Epithelial cell of proximal tubule (primary cell): Measurements from ENCODE around the gene FAM120A. TPM values are rescaled to one million over a fixed set of nuclear protein-coding genes. Genes with fewer than 3 reads are reported as not detected.

Experiments used
- DNase-seq: peaks from one replicate; pipeline ENCODE4 v3.0.0-alpha.2; 2011; ENCODE audit warnings: low read depth
- H3K4me3 ChIP-seq: 2 replicates; pipeline ENCODE4 v1.5.1; 2011; ENCODE audit warnings: low read depth, mild to moderate bottlenecking, low read length
- CTCF ChIP-seq: conservative IDR thresholded peaks from 2 replicates; pipeline ENCODE4 v1.5.1; 2012; ENCODE audit warnings: low read depth, mild to moderate bottlenecking, low read length
- total RNA-seq: library from RNA; depleted of rRNA; stranded (reverse); fragments of >200 nt; gene quantifications from 2 replicates; pipeline ENCODE4 v1.2.3, GENCODE V29; 2015

The FAM120A gene
- total RNA-seq, 1 donor from 2014 or later: 71.0 TPM

GRCh38 chr9:93580654-93581380 is 129.3 kb downstream of the FAM120A start:
- H3K4me3 ChIP-seq: no peak overlapping the region
- DNase-seq: no peak
- no peak for TF ChIP-seq CTCF

GRCh38 chr9:93582115-93582514 is 130.6 kb downstream of the FAM120A start:
- no peak for TF ChIP-seq CTCF
- DNase-seq: no peak

GRCh38 chr9:93582550-93582949 is 131.1 kb downstream of the FAM120A start:
- no peak for DNase-seq
- TF ChIP-seq CTCF: no peak
- no peak overlapping the region for H3K4me3 ChIP-seq

More at GRCh38 chr9:93582115-93582514, 130.6 kb downstream of the FAM120A start:
- H3K4me3 ChIP-seq: no peak overlapping the region

- no peak overlapping the region for H3K4me3 ChIP-seq
- no peak for TF ChIP-seq CTCF
- DNase-seq: no peak
These were observed 133.8 kb downstream of the FAM120A start for GRCh38 chr9:93585259-93585658.

- no peak for TF ChIP-seq CTCF
- no peak overlapping the region for H3K4me3 ChIP-seq
- DNase-seq: no peak
These were observed 134.2 kb downstream of the FAM120A start for GRCh38 chr9:93585695-93586094.

GRCh38 chr9:93586290-93587057 is 135.0 kb downstream of the FAM120A start:
- DNase-seq: peak; percentile 49
- H3K4me3 ChIP-seq: no peak overlapping the region
- no peak for TF ChIP-seq CTCF

- no peak for TF ChIP-seq CTCF
- DNase-seq: no peak
- no peak overlapping the region for H3K4me3 ChIP-seq
These were observed 135.8 kb downstream of the FAM120A start for GRCh38 chr9:93587284-93587650.
